Measurements from ENCODE around the gene SYTL4. TPM values are rescaled to one million over a fixed set of nuclear protein-coding genes. Genes with fewer than 3 reads are reported as not detected.
A peak's percentile ranks its signal among the peaks of the same experiment; 100 is the strongest.

The SYTL4 gene
- total and polyA plus RNA-seq, 2 of the 13 experiments (the other 11 are each of a cell fraction or from before 2014, with no cell fraction given): 0.41 to 0.73 TPM

GRCh38 chrX:100635989-100636320, 96.0 kb downstream of the SYTL4 start:
- intact Hi-C loops (cut with micrococcal nuclease; ENCODE audit: unreplicated experiment) (loop anchor here (1.0 kb wide), 2 partner anchors 13 to 124 kb away; no protein-coding TSS in a partner anchor), in situ Hi-C loops (cut with HindIII; ENCODE audit: extremely low pct_ligation_motif_present, low pct_unique_long_range_greater_than_20kb) (no loop called here)
- BruUV-seq (replicated peaks): no TSS peak
- peak overlapping the region; percentile 64 for H3K4me2 ChIP-seq (ENCODE audit: low read depth, low read length)
- ChIA-PET POLR2A (interaction anchor here (1.4 to 2.5 kb wide), 3 partner anchors 12 to 21 kb away, joined by 5 to 67 read pairs (median 11); no protein-coding TSS in a partner anchor), CTCF (ENCODE audit: low intra/inter-chr PET ratio, low total read pairs) (no interaction called here)
- peaks cover 0 to 1% of the 10 kb centered on the region in 2 experiments; a peak in 2 of 5 replicates for H3K36me3 ChIP-seq (replicated peaks in 1 of 2; ENCODE audit: control insufficient read depth in 1 of 2, insufficient read depth in 2 of 2, low read length in 2 of 2)
- no peaks in the 10 kb centered on the region for H4K20me1 ChIP-seq (ENCODE audit: insufficient read depth, low read length)
- H2AFZ ChIP-seq (ENCODE audit: low read length): no peak overlapping the region
- peak overlapping the region; percentile 66 to 77 (median 73) for H3K4me3 ChIP-seq (replicated peaks in 1 of 3; ENCODE audit: insufficient read depth in 1 of 3, low read depth in 2 of 3, low read length in 3 of 3)
- H3K9ac ChIP-seq (ENCODE audit: insufficient read depth, low read depth, low read length): peak overlapping the region; percentile 84
- 0% methylated on average over 2 of the region's 8 CpGs for WGBS (ENCODE audit: low lambda C conversion rate)
- H3K27ac ChIP-seq (ENCODE audit: extremely low read length, insufficient read depth, low read length): peak overlapping the region; percentile 92
- H3K4me1 ChIP-seq (ENCODE audit: insufficient read depth, low read length): peaks cover 30% of the 10 kb centered on the region; the same call in 1 of the 2 replicates
- FAIRE-seq (peak; percentile 71), DNase-seq (ENCODE audit: low spot score) (no peak), ATAC-seq (no peak)
- H3K79me2 ChIP-seq (ENCODE audit: insufficient read depth, low read length): peaks cover 12% of the 10 kb centered on the region
- TF ChIP-seq NR2F6 (IDR thresholded peaks at IDR 0.05) (peak; percentile 19; the same call in 1 of the 2 replicates), NR2F6 (CRISPR knock-in tag; IDR thresholded peaks at IDR 0.05) (no peak), TFE3 (CRISPR knock-in tag; IDR thresholded peaks at IDR 0.05) (no peak), THAP11 (CRISPR knock-in tag; IDR thresholded peaks at IDR 0.05) (0 out of 2 replicates have a peak, but pooled peaks have one; percentile 1), SALL2 (CRISPR knock-in tag; IDR thresholded peaks at IDR 0.05) (no peak), HOMEZ (CRISPR knock-in tag; IDR thresholded peaks at IDR 0.05; ENCODE audit: low read depth) (no peak), MAX (IDR thresholded peaks at IDR 0.05) (peak; percentile 36; the same call in 1 of the 2 replicates), CEBPG (CRISPR knock-in tag; IDR thresholded peaks at IDR 0.05) (0 out of 2 replicates have a peak, but pooled peaks have one; percentile 22), HNF4A (CRISPR knock-in tag; IDR thresholded peaks at IDR 0.05) (0 out of 2 replicates have a peak, but pooled peaks have one; percentile 33), ZNF235 (CRISPR knock-in tag; IDR thresholded peaks at IDR 0.05; ENCODE audit: borderline replicate concordance) (no peak), E2F1 (CRISPR knock-in tag; IDR thresholded peaks at IDR 0.05) (no peak), SALL1 (CRISPR knock-in tag; IDR thresholded peaks at IDR 0.05) (0 out of 2 replicates have a peak, but pooled peaks have one; percentile 5), ZNF629 (CRISPR knock-in tag; conservative IDR thresholded peaks at IDR 0.05) (0 out of 2 replicates have a peak, but pooled peaks have one; percentile 6), PATZ1 (CRISPR knock-in tag; IDR thresholded peaks at IDR 0.05) (peak; percentile 44; the same call in 1 of the 2 replicates), RBAK (CRISPR knock-in tag; IDR thresholded peaks at IDR 0.05) (no peak)
- H3K9me3 ChIP-seq (ENCODE audit: low read length): no peaks in the 10 kb centered on the region
- no peaks in the 10 kb centered on the region; a peak in 1 of 5 replicates for H3K27me3 ChIP-seq (ENCODE audit: control insufficient read depth in 1 of 2, insufficient read depth in 2 of 2, low read length in 2 of 2)

All from HepG2 (cell line).